Measurements from ENCODE around the gene GNAS-AS1.

The GNAS-AS1 gene

GRCh38 chr20:58843128-58843556 is 7.6 kb downstream of the GNAS-AS1 start:
- DNase-seq: no peak
- peaks cover 6% of the 10 kb centered on the region for H3K9me3 Mint-ChIP-seq
- peaks cover 76% of the 10 kb centered on the region for H3K4me1 Mint-ChIP-seq
- no peak for TF ChIP-seq CTCF (IDR thresholded peaks at IDR 0.05)
- peaks cover 76% of the 10 kb centered on the region for H3K27me3 Mint-ChIP-seq (ENCODE audit: low read depth, poor library complexity)
- H3K36me3 Mint-ChIP-seq (ENCODE audit: low read depth): peaks cover 49% of the 10 kb centered on the region
- peak overlapping the region; percentile 80 for H3K4me3 Mint-ChIP-seq
- H3K27ac Mint-ChIP-seq: no peak overlapping the region

- no peak overlapping the region for H3K27ac Mint-ChIP-seq
These were observed 8.4 kb downstream of the GNAS-AS1 start for GRCh38 chr20:58842276-58842675.

GRCh38 chr20:58841539-58842264 is 9.0 kb downstream of the GNAS-AS1 start:
- peaks cover 6% of the 10 kb centered on the region for H3K9me3 Mint-ChIP-seq
- H3K4me1 Mint-ChIP-seq: peaks cover 61% of the 10 kb centered on the region
- DNase-seq: peak; percentile 37
- peaks cover 49% of the 10 kb centered on the region for H3K36me3 Mint-ChIP-seq (ENCODE audit: low read depth)
- peaks cover 76% of the 10 kb centered on the region for H3K27me3 Mint-ChIP-seq (ENCODE audit: low read depth, poor library complexity)
- TF ChIP-seq CTCF (IDR thresholded peaks at IDR 0.05): no peak
- no peak overlapping the region for H3K27ac Mint-ChIP-seq
- H3K4me3 Mint-ChIP-seq: peak overlapping the region; percentile 80

More at GRCh38 chr20:58842276-58842675, 8.4 kb downstream of the GNAS-AS1 start:
- Mint-ChIP-seq H3K27me3 (ENCODE audit: low read depth, poor library complexity) (peaks cover 79% of the 10 kb centered on the region), H3K36me3 (ENCODE audit: low read depth) (peaks cover 49% of the 10 kb centered on the region), H3K9me3 (peaks cover 6% of the 10 kb centered on the region), H3K4me3 (peak overlapping the region; percentile 80), H3K4me1 (peaks cover 67% of the 10 kb centered on the region)
- no peak for DNase-seq
- no peak for TF ChIP-seq CTCF (IDR thresholded peaks at IDR 0.05)

GRCh38 chr20:58840816-58841538 is 9.7 kb downstream of the GNAS-AS1 start:
- Mint-ChIP-seq H3K9me3 (peaks cover 6% of the 10 kb centered on the region), H3K27ac (no peak overlapping the region), H3K36me3 (ENCODE audit: low read depth) (peaks cover 49% of the 10 kb centered on the region), H3K27me3 (ENCODE audit: low read depth, poor library complexity) (peaks cover 72% of the 10 kb centered on the region), H3K4me1 (peaks cover 58% of the 10 kb centered on the region), H3K4me3 (peak overlapping the region; percentile 80)
- no peak for DNase-seq
- no peak for TF ChIP-seq CTCF (IDR thresholded peaks at IDR 0.05)

- TF ChIP-seq CTCF (IDR thresholded peaks at IDR 0.05): no peak
- Mint-ChIP-seq H3K27me3 (ENCODE audit: low read depth, poor library complexity) (peaks cover 72% of the 10 kb centered on the region), H3K4me3 (peak overlapping the region; percentile 80), H3K36me3 (ENCODE audit: low read depth) (peaks cover 49% of the 10 kb centered on the region), H3K27ac (no peak overlapping the region), H3K9me3 (peaks cover 6% of the 10 kb centered on the region), H3K4me1 (peaks cover 50% of the 10 kb centered on the region)
- peak; percentile 18 for DNase-seq
These were observed 10.5 kb downstream of the GNAS-AS1 start for GRCh38 chr20:58839991-58840747.
